GM19438 (cell line): ENCODE data around the gene PHAF1.

Experiments used
- ATAC-seq: cut with Tn5 transposase; IDR thresholded peaks from one replicate; pipeline ENCODE4 v1.9.1; 2021; ENCODE audit warnings: low read depth; ENCODE audit not compliant: unreplicated experiment

PHAF1 gene

DNA sequence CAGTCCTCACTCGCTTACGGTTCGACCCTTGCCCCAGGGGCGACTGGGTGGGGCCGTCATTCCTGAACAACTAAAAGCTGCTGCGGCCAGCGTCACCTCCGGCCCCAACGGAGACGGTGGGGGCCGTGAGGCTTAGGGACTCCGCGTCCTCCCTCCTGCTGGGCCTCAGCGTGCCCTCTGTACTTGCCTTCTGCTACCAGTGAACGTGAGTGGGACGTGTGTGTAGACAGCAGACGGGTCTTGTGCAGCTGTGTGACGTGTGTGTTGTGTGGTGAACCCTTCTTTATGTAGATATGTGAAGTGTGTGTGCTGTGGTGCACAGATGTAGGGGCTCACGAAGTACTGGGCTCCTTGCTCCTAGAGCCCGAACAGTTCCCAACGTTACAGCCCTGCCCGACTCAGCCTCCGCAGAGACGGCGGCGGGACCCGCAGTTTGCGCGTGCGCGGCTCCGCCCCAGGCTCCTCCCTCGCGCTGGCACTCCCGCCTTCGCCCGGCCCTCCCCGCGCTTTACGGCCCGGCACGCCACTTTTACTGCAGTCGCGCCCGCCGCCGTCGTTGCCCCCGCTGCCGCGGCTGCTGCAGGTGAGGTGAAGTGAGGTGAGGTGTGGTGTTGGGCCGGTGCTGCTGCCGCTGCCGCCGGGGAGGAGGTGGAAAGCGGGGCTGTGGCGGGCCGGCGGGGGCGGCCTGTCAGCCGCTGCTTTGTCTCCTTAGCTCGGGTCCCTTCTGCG is at the start of gene PHAF1:
PHAF1 (plus strand) TSS at position 535 of the 729 bp plus-strand sequence. CDS start 235 bp downstream, outside the sequence.
- peak; percentile 81 for ATAC-seq

DNA sequence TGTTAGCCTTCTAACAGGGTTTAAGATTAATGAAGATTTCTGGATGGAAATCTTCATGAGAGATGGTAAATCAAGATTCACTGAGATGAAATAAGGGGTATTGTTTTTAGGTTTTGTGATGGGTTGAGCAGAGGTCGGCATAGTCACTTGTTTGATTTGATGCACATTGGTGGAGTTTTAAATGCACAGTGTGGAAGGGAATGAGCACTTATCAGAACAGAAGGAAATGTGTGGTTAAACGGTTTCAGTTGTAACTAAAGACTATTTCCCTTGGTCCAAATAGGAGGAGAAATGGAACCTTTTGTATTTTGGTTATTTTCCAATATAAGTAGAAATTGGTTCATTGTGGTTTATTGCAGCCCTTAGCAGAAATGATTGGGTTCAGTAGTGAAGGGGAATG is 46.7 kb upstream of the PHAF1 start:
- ATAC-seq = no peak

DNA sequence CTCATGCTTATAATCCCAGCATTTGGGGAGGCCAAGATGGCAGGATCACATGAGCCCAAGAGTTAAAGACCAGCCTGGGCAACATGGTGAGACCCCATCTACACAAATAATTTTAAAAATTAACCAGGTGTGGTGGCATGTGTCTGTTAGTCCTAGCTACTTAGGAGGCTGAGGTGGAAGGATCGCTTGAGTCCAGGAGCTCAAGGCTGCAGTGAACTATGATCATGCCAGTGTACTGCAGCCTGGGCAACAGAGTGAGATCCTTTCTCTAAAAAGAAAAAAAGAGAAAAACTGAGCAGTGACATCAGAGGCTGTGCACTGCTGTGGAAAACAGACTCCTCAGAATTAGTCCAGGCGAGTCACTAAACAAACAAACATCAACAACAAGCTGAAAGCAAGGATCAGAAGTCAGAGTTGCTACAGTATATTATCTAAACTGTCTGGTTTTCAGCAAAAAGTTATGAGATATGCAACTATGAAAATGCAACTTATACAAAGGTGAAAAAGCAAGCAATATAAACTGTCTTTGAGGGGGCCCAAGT is 41.5 kb upstream of the PHAF1 start:
- ATAC-seq = no peak

DNA sequence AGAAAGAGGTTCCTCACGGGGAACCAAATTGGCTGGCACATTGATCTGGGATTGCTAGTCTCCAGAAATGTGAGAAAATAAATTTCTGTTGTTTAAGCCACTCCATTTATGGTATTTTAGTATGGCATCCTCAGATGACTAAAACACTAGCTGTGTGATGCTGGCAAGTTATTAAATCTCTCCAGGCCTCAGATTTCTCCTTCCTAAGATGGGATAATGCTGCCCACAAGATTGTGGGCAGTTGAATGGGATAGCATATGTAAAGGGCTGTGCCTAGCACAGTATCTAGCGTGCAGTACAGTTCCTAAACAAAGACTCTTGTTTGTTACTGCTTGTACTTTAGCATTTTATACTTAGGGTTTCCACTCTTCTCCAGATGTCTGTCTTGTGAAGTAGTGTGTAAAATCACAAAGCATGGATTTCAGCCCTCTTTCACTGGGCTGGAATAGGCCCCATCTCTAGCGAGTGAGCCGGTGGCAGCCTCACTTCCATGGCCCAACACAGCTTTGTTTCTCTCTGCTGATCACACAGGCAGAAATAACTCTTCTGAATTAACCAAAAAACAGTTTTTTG is 38.2 kb upstream of the PHAF1 start:
- no peak for ATAC-seq

DNA sequence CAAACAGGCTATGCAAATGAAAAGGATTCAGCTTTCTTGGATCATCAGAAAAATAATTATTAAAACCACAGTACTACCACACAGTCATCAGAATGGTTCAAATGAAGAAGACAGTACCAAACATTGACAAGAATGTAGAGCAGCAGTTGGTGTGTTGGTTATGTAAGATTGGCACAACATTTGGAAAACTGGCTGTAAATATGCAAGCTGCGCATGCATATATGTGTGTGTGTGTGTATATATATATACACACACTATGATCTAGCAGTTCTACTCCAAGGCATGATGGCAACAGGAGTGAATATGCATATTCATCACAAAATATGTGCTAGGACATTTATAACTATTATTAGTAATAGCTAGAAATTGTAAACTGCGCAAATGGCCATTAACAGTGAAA is 34.4 kb upstream of the PHAF1 start:
- ATAC-seq = no peak

DNA sequence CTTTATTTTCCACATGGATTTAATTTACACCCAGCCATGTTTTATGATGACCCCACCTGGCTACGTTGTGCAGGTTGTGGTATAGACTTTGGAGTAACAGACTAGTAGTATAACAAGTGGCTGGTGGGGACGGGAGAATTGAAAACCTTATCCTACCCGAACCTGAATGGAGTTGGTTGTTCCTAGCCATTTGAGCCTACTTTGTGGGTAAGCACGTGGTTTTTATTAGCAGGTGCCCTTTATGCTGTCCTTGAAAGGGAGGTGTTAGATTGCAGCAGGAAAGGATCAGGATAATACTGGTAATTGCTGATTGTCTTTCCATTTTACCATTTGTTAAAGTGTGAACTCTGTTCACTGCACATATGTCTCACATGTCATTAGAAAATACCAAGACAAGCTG is 31.9 kb upstream of the PHAF1 start:
- ATAC-seq = no peak

DNA sequence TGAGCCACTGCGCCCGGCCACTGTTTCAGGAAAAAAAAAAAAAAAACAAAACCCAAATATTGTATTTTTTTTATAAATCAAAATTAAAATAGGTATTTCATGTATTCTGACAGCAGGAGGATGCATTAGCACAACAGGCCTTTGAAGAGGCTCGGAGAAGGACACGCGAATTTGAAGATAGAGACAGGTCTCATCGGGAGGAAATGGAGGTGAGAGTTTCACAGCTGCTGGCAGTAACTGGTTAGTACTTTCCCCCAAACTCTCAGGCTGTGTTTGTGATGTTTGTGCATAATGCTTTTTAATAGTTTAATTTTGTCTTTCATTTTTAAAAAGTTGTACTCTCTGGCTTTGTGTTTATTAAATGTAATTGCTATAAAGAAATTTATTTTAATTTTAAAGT is 27.6 kb upstream of the PHAF1 start:
- no peak for ATAC-seq

DNA sequence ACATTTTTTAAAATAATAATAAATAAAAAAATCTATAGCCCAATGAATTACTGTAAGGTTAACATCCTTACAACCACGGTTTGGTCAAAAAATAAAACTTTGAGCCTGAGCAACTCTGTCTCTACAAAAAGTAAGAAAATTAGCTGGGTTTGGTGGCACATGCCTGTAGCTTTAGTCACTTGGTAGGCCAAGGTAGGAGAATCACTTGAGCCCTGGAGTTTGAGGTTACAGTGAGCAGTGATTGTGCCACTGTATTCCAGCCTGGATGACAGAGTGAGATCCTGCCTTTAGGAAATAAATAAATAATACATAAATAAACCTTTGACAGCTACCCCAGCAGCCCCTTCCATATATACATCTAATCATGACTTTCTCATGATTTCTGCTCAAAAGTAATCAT is 26.9 kb upstream of the PHAF1 start:
- ATAC-seq = no peak

DNA sequence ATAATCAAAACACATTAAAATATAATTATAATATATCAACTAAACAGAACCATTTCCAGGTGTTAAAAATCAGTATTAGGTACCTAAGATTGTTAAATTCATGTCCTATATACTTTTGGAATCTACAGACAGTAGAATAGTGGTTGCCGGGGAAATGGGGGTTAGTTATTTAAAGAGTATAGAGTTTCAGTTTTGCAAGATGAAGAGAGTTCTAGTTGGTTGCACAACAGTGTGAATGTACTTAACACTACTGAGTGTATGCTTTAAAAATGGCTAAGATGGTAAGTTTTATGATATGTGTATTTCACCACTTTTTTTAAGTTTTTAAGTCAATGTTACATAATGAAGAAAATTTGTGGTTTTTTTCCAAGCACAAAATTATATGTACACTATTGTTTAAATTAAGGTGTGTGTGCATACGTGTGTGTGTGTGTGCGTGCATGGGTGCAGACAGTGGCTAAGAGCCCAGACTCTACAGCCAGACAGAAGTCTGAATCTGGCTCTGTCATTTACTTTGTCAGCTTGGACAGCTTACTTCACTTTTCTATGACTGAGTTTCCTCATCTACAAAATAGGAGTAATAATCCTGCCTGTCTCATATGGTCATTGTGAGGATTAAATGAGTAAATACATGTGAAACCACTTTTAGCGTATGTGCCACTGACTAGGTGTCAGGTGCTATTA is 25.3 kb upstream of the PHAF1 start:
- no peak for ATAC-seq

DNA sequence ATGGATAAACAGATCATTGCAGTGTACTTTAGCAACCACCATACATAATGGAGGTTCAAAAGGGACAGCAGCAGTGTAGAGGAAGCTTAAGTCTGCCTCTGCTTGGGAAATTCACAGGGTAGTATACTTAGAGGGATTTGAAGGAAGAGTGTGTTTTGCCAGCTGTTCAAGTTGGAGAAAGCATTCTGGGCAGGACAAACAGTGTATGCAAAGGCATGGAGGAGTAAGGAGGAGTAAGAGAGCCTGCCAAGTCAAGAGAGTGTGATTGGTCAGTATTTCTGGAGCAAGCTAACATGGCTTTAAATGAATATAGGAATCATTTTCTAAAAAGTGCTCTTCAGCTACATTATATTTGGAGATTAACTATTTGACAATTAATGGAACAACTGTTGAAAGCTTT is 22.9 kb upstream of the PHAF1 start:
- ATAC-seq = no peak

DNA sequence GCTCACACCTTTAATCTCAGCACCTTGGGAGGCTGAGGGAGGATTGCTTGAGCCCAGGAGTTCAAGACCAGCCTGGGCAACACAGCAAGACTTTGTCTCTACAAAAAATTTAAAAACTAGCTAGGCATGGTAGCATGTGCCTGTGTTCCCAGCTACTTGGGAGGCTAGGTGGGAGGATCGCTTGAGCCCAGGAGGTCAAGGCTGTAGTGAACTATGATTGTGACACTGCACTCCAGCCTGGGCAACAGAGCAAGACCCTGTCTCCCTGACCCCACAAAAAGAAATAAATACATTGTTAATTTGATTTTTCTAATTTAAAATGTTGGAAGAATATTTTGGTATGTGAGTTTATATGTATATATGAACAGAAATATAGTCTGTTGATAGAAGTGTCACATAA is 22.4 kb upstream of the PHAF1 start:
- ATAC-seq = no peak

DNA sequence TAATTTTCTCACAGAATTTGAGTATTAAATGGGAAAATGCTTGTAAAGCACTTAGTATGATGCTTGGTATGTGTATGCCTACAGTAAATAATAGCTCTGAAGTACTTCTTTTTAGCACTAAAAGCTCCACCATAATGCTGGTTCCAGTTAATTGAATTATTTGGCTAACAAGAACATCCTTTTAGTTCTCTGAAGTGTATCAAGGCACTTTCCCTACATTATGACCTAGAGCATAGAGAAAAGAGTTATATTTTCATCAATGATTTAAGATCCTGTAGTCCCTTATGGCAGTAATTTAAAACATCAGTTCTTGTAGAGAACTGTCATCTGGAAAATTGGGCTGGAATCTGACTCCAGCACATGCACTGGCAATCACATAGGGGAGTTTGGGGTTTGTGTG is 21.9 kb upstream of the PHAF1 start:
- ATAC-seq = no peak

DNA sequence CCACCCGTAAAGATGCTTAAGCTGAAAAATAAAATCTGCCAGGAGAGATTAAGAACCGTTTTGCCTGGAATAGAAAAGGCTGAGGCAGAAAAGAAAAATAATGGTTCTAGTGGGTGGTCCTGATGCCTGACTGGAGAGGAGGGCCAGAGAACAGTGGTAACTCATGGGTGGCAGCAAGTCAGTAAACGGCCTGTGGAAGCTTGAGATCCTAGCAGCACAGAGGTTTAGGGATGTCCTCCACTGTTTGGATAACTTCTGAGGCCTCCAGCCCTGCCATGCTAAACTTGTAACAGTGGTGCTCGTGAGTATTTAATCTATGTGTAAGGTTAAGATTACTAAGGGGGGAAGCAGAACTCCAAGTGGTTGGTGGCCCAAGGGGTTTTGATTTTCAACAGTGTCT is 21.2 kb upstream of the PHAF1 start:
- no peak for ATAC-seq

DNA sequence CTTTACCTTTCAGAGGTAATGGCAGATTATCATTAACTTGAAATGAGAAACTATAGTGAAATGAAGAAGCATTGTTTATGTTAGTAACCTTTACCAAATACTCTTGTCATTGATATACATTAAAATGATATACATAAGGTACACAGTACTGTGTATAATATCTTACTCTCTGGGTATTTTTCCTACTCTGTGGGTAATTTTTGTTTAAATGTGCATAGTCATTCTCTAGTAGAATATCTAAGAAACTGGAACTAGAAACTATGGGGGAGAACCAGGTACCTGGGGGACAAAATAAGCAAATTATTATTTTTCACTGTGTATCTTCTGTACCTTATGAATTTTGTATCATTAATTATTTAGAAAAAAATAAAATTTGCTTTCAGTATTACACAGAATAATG is 20.6 kb upstream of the PHAF1 start:
- ATAC-seq = no peak

DNA sequence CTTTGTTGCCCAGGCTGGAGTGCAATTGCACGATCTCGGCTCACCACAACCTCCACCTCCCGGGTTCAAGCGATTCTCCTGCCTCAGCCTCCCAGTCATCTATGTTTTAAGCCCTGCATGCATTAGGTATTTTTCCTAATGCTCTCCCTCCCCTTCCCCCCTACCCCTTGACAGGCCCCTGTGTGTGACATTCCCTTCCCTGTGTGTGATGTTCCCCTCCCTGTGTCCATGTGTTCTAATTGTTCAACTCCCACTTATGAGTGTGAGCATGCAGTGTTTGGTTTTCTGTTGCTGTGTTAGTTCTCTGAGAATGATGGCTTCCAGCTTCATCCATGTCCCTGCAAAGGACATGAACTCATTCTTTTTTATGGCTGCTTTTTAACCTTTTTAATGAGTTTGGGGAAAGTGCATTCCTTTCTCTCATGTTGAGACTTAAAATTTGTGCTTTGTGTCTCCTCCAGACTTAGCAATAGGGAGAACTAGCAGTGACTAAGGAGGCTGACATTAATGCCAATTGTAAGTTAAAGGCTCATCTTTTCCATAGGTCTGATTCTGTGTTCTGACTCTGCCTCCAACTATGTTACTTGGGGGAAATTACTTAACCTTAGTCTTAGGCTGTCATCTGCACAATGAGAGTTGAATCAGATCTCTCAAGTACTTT is 17.7 kb upstream of the PHAF1 start:
- ATAC-seq = no peak

DNA sequence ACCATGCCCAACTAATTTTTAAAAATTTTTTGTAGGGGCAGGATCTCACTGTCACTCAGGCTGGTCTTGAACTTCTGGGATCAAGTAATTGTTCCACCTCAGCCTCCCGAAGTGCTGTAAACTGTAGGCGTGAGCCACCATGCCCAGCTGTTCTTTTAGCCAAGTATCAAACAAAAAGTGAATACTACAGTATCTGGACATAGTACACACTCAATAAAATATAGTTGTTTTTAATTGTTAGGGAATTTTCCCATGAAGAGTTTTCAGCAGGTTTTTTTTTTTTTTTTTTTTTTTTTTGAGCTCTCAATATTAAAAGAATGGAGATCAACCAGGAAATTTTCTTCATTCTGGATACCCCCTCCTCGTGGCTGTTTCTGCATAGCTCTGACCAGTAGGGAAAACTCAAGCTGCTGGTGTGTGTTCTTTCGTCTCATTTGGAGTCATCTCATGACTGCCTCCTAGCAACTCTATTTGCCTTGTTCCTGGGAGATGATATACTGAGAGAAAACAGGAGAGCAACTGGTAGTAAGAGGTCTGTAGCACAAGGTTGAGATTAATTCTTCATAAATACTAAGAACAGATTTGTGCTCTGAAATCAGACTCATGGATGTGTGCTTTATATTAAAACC is 16.5 kb upstream of the PHAF1 start:
- no peak for ATAC-seq

DNA sequence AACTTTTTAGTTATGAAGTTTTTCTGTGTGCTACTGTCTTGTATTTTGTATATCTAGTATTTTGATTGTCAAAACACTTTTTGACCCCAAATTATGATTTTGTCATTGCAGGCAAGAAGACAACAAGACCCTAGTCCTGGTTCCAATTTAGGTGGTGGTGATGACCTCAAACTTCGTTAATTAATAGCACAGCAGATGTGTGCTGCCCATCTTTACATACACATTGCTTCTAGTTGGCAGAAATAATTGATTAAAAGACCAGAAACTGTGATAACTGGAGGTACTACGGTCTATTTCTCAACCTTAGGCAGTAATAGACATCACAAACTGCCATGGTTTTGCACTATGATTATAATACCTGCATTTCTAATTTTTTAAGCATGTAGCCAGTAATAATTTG is 11.1 kb upstream of the PHAF1 start:
- no peak for ATAC-seq

DNA sequence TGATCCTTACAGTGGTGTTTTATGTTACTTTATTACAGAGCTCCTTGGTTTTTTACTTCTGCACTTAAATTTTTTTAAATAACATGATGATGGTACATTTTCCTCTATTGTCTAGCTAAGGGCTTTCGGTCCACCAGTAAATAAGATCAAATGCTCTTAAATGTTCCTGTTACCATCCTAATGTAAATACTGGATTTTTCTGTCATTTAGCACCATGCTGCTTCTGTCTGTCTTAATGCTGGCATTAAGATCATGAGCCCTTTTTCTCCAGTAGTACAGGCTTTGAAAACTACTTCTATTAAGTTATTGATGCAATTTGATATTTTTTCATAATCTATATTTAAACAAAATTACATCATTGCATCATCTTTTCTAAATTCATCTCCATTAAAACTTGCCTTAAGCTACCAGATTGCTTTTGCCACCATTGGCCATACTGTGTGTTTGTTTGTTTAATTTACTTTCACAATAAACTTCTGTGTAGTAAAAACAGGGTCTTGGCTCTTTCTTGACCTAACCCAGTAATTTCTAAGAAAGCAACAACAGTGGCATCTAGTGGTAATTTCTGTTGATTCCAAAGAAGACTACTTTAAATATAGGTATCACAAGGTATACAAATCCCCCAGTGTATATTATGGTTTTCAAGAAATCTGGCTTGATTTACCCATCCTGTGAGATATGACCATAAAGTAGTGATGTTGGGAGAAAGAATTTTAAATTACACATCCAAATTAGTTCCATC is 9.0 kb upstream of the PHAF1 start:
- ATAC-seq = no peak

DNA sequence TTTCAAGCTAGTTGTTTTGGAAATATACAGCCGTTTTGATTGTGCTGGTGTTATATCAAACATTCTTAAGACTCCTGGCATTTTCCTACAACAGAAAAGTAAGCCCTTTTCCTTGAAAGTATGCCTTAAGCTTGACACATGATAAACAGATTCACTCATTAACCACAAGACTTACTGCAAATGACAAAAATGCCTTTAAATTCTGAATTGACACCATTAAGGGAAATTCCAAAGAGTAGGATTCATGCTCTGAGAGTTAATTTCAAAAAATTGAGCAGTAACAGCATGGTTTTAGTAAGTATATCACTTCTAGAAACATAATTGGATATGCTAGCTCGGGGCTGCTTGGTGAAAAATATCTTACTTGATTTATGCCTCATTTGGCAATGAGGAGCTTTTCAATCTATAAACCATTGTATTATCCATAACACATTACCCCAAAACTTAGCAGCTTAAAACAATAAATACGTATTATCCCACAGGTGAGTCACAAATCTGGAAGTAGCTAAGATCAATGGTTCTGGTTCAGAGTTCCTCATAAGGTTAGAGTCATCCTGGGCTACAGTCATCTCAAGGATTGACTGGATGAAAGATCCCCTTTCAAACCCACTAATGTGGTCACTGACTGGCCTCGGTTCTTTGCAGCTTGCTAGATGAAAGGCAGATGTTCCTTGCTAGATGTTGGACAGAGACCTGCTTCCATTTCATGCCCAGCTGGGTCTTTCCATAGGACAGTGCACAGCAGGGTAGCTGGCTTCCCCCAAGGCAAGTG is 8.2 kb upstream of the PHAF1 start:
- no peak for ATAC-seq
